Measurements from ENCODE around the gene SHKBP1.

Gene SHKBP1

GRCh38 chr19:40565355-40565754 lies 11.3 kb upstream of the SHKBP1 start:
- no peak overlapping the region for H3K9ac ChIP-seq (ENCODE audit: low read depth, low read length, poor library complexity, severe bottlenecking)
- H2AFZ ChIP-seq (ENCODE audit: low read length) = no peak overlapping the region
- H3K4me2 ChIP-seq (ENCODE audit: low read depth, low read length, poor library complexity, severe bottlenecking) = no peak overlapping the region

GRCh38 chr19:40565910-40566495 lies 10.7 kb upstream of the SHKBP1 start:
- H3K9ac ChIP-seq (ENCODE audit: low read depth, low read length, poor library complexity, severe bottlenecking) = no peak overlapping the region
- H3K79me2 ChIP-seq (ENCODE audit: insufficient read depth, low read length) = no peaks in the 10 kb centered on the region
- no peaks in the 10 kb centered on the region for H3F3A ChIP-seq (ENCODE audit: low read depth)
- H3K4me1 ChIP-seq (ENCODE audit: insufficient read depth, low read length, poor library complexity, severe bottlenecking) = peaks cover 8% of the 10 kb centered on the region
- no peaks in the 10 kb centered on the region for H3K9me3 ChIP-seq (ENCODE audit: insufficient read depth, low read depth, low read length)
- no peaks in the 10 kb centered on the region for H3K27me3 ChIP-seq (ENCODE audit: insufficient read depth, low read length, poor library complexity, severe bottlenecking)
- H3K9me2 ChIP-seq (replicated peaks; ENCODE audit: low read depth, low read length) = no peaks in the 10 kb centered on the region
- H2AFZ ChIP-seq (ENCODE audit: low read length) = no peak overlapping the region
- no peaks in the 10 kb centered on the region for H3K36me3 ChIP-seq (ENCODE audit: insufficient read depth, low read length)
- no peak overlapping the region for H3K4me3 ChIP-seq (ENCODE audit: low read length, poor library complexity, severe bottlenecking)
- TF ChIP-seq EZH2phosphoT487 (IDR thresholded peaks at IDR 0.05; ENCODE audit: borderline replicate concordance) (no peak), CTCF (conservative IDR thresholded peaks at IDR 0.05; ENCODE audit: low read length) (no peak)
- H3K4me2 ChIP-seq (ENCODE audit: low read depth, low read length, poor library complexity, severe bottlenecking) = no peak overlapping the region
- no peaks in the 10 kb centered on the region for H4K20me1 ChIP-seq (ENCODE audit: insufficient read depth, low read length, poor library complexity, severe bottlenecking)

More at GRCh38 chr19:40565355-40565754, 11.3 kb upstream of the SHKBP1 start:
- TF ChIP-seq CTCF (conservative IDR thresholded peaks at IDR 0.05; ENCODE audit: low read length) = no peak
- no peak for TF ChIP-seq EZH2phosphoT487 (IDR thresholded peaks at IDR 0.05; ENCODE audit: borderline replicate concordance)
- Histone ChIP-seq H3K36me3 (ENCODE audit: insufficient read depth, low read length) (no peaks in the 10 kb centered on the region), H3K9me3 (ENCODE audit: insufficient read depth, low read depth, low read length) (no peaks in the 10 kb centered on the region), H3K4me3 (ENCODE audit: low read length, poor library complexity, severe bottlenecking) (no peak overlapping the region), H3F3A (ENCODE audit: low read depth) (no peaks in the 10 kb centered on the region), H3K4me1 (ENCODE audit: insufficient read depth, low read length, poor library complexity, severe bottlenecking) (peaks cover 7% of the 10 kb centered on the region), H3K27me3 (ENCODE audit: insufficient read depth, low read length, poor library complexity, severe bottlenecking) (no peaks in the 10 kb centered on the region), H3K79me2 (ENCODE audit: insufficient read depth, low read length) (no peaks in the 10 kb centered on the region), H4K20me1 (ENCODE audit: insufficient read depth, low read length, poor library complexity, severe bottlenecking) (no peaks in the 10 kb centered on the region), H3K9me2 (replicated peaks; ENCODE audit: low read depth, low read length) (no peaks in the 10 kb centered on the region)

- H3F3A ChIP-seq (ENCODE audit: low read depth) = no peaks in the 10 kb centered on the region
- no peak overlapping the region for H3K4me2 ChIP-seq (ENCODE audit: low read depth, low read length, poor library complexity, severe bottlenecking)
- H3K9me2 ChIP-seq (replicated peaks; ENCODE audit: low read depth, low read length) = no peaks in the 10 kb centered on the region
- H4K20me1 ChIP-seq (ENCODE audit: insufficient read depth, low read length, poor library complexity, severe bottlenecking) = no peaks in the 10 kb centered on the region
- H3K9ac ChIP-seq (ENCODE audit: low read depth, low read length, poor library complexity, severe bottlenecking) = no peak overlapping the region
- H3K27me3 ChIP-seq (ENCODE audit: insufficient read depth, low read length, poor library complexity, severe bottlenecking) = no peaks in the 10 kb centered on the region
- H2AFZ ChIP-seq (ENCODE audit: low read length) = no peak overlapping the region
- H3K36me3 ChIP-seq (ENCODE audit: insufficient read depth, low read length) = no peaks in the 10 kb centered on the region
- H3K4me3 ChIP-seq (ENCODE audit: low read length, poor library complexity, severe bottlenecking) = no peak overlapping the region
- H3K79me2 ChIP-seq (ENCODE audit: insufficient read depth, low read length) = no peaks in the 10 kb centered on the region
- H3K4me1 ChIP-seq (ENCODE audit: insufficient read depth, low read length, poor library complexity, severe bottlenecking) = peaks cover 6% of the 10 kb centered on the region
- H3K9me3 ChIP-seq (ENCODE audit: insufficient read depth, low read depth, low read length) = no peaks in the 10 kb centered on the region
- TF ChIP-seq EZH2phosphoT487 (IDR thresholded peaks at IDR 0.05; ENCODE audit: borderline replicate concordance) = no peak
- TF ChIP-seq CTCF (conservative IDR thresholded peaks at IDR 0.05; ENCODE audit: low read length) = no peak
Measured at GRCh38 chr19:40567040-40567749, 9.5 kb upstream of the SHKBP1 start.
